Thyroid gland (tissue), 4 donors: Measurements from ENCODE around the gene DYRK1A.

Source experiments
- POLR2A ChIP-seq, 2 donors: fragments of 450-650 bp; IDR thresholded peaks; one replicate each; pipeline ENCODE4 v1.6.1; 2017; ENCODE audit warnings: antibody characterized with exemption in 2 of 2, mild to moderate bottlenecking in 2 of 2, moderate library complexity in 1 of 2
- TF ChIP-seq, protein P1 (sequence below), 6 experiments: fragments of 200-600 bp in 3 of 6; fragments of 450-650 bp in 3 of 6; sonication (generic) in 3 of 6; IDR thresholded peaks; one replicate each; pipeline ENCODE4 v1.5.1; 2016 to 2019; ENCODE audit warnings: antibody characterized with exemption in 6 of 6, mild to moderate bottlenecking in 2 of 6, inconsistent platforms in 1 of 6, moderate library complexity in 1 of 6

DNA sequence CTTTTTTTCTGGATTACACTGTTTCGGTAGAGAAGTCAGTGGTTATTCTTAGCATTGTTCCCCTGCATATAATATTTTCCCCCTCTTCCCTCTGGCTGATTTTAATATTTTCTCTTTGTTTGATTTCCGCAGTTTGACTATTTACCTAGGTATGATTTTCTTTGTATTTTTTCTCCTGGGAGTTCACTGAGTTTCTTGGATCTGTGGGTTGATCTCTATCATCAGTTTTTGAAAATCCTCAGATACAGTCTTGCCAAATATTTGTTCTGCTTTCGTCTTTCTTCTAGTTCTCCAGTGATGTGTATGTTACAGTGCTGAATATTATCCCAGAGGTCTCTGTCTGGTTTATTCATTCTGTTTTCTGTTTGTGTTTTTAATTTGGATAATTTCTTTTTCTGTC is 136.4 kb downstream of the DYRK1A start:
- TF ChIP-seq, protein P1, sequence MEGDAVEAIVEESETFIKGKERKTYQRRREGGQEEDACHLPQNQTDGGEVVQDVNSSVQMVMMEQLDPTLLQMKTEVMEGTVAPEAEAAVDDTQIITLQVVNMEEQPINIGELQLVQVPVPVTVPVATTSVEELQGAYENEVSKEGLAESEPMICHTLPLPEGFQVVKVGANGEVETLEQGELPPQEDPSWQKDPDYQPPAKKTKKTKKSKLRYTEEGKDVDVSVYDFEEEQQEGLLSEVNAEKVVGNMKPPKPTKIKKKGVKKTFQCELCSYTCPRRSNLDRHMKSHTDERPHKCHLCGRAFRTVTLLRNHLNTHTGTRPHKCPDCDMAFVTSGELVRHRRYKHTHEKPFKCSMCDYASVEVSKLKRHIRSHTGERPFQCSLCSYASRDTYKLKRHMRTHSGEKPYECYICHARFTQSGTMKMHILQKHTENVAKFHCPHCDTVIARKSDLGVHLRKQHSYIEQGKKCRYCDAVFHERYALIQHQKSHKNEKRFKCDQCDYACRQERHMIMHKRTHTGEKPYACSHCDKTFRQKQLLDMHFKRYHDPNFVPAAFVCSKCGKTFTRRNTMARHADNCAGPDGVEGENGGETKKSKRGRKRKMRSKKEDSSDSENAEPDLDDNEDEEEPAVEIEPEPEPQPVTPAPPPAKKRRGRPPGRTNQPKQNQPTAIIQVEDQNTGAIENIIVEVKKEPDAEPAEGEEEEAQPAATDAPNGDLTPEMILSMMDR (IDR thresholded peaks at IDR 0.05) = no peak
- no peak for TF ChIP-seq POLR2A (IDR thresholded peaks at IDR 0.05)
